ENCODE data around the gene KRT8.
A peak's percentile ranks its signal among the peaks of the same experiment; 100 is the strongest.

Gene KRT8

DNA sequence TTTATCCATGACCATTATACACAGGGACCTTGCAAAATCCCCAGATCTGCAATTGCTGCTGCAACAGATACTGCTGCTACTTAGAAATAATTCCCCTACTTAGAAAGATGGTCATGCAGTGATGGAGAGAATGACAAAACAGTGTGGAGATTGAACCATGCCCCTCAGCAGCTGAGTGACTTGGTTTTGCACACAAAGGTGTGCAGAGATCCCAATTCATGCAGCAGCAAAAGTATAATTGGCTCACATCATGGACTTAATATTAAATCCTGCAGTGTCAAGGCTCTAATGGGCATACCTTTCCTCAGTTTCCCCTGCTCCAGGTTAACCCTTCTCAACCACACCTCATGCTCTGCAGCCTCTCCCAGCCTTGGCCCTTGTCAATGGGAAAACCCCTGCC is 53.1 kb downstream of the KRT8 start:
- TF ChIP-seq, protein P1, sequence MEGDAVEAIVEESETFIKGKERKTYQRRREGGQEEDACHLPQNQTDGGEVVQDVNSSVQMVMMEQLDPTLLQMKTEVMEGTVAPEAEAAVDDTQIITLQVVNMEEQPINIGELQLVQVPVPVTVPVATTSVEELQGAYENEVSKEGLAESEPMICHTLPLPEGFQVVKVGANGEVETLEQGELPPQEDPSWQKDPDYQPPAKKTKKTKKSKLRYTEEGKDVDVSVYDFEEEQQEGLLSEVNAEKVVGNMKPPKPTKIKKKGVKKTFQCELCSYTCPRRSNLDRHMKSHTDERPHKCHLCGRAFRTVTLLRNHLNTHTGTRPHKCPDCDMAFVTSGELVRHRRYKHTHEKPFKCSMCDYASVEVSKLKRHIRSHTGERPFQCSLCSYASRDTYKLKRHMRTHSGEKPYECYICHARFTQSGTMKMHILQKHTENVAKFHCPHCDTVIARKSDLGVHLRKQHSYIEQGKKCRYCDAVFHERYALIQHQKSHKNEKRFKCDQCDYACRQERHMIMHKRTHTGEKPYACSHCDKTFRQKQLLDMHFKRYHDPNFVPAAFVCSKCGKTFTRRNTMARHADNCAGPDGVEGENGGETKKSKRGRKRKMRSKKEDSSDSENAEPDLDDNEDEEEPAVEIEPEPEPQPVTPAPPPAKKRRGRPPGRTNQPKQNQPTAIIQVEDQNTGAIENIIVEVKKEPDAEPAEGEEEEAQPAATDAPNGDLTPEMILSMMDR (IDR thresholded peaks at IDR 0.05), result no peak

DNA sequence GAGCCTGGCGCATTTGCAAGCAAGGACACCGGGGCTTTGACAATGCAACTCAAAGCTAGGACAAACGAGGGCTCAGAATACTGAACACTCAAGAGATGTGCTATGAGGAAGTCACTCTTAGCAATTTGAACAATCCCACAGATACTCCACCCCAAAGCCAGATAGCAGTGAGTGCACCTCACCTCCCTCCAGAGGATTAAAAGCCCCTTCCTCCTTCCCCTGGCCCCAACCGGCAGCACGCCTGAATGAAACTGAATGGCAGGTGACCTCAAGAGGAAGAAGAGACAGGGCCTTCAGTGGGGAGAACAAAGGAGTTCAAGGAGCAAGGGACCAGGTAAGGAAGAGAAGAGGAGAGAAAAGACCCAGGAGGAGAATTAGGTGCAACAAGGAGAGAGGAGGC is 54.2 kb downstream of the KRT8 start:
- Mint-ChIP-seq H3K4me1 (no peaks in the 10 kb centered on the region), H3K27me3 (ENCODE audit: low read depth, poor library complexity) (peaks cover 26% of the 10 kb centered on the region), H3K4me3 (no peak overlapping the region), H3K9me3 (peaks cover 14% of the 10 kb centered on the region), H3K27ac (peak overlapping the region; percentile 27), H3K36me3 (ENCODE audit: low read depth) (no peaks in the 10 kb centered on the region)
- TF ChIP-seq, protein P1 (IDR thresholded peaks at IDR 0.05), result no peak
- no peak for DNase-seq

More for the DNA sequence above, 53.1 kb downstream of the KRT8 start:
- Mint-ChIP-seq H3K4me1 (no peaks in the 10 kb centered on the region), H3K4me3 (no peak overlapping the region), H3K9me3 (peaks cover 14% of the 10 kb centered on the region), H3K27ac (no peak overlapping the region), H3K27me3 (ENCODE audit: low read depth, poor library complexity) (peaks cover 20% of the 10 kb centered on the region), H3K36me3 (ENCODE audit: low read depth) (no peaks in the 10 kb centered on the region)
- no peak for DNase-seq

DNA sequence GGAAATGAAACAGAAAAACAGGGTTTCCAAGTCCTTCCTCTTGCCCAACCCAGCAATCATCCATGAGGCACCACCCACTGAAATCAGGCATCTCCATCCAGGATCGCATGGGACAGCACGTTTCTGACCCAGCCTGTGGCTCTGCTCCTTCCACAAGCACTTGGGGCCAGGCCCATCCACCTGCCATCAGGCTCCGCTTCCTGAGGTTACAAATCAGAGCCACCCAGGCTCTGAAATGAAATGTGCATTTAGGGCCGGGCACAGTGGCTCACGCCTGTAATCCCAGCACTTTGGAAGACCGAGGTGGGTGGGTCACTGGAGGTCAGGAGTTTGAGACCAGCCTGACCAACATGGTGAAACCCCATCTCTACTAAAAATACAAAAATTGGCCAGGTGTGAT is 55.4 kb downstream of the KRT8 start:
- DNase-seq, result no peak
- Mint-ChIP-seq H3K9me3 (peaks cover 3% of the 10 kb centered on the region), H3K4me3 (no peak overlapping the region), H3K27me3 (ENCODE audit: low read depth, poor library complexity) (peaks cover 26% of the 10 kb centered on the region), H3K27ac (no peak overlapping the region), H3K4me1 (no peaks in the 10 kb centered on the region), H3K36me3 (ENCODE audit: low read depth) (no peaks in the 10 kb centered on the region)
- TF ChIP-seq, protein P1 (IDR thresholded peaks at IDR 0.05), result no peak

DNA sequence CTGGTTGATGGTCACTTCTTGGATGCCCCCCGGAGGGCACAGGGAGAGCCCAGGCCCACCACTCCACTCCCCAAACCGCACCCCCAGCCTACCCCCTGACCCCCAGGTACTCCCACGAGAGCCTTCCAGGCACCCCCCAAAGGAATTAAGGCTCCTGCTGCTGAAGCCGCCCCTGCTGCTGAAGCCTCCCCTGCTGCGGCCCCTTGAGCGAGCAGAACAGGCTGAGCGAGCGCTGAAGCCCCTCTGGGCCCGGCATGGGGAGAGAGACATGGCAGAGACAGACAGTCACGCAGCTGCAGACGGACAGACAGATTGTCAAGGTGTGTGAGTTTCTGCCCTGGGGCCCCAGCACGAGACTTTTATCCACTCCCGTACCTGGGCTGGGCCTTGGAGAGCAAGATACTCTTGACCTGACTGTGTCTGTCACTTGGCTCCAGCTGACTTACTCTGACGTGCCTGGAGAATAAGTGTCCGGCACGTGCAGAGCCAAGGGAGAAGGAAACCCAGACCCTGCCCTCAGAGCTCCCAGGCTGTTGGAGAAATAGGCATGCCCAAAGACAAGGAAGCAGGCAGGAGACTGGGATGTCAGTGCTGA is 56.1 kb downstream of the KRT8 start, which contains the start of gene KRT78:
Gene KRT78, minus strand, starts transcription at position 334 of the 595 bp plus-strand sequence. Its CDS starts 64 bp downstream, at position 270.
- H3K36me3 Mint-ChIP-seq (ENCODE audit: low read depth), result no peaks in the 10 kb centered on the region
- TF ChIP-seq, protein P1 (IDR thresholded peaks at IDR 0.05), result no peak
- no peak for DNase-seq
- no peaks in the 10 kb centered on the region for H3K4me1 Mint-ChIP-seq
- H3K27me3 Mint-ChIP-seq (ENCODE audit: low read depth, poor library complexity), result peaks cover 22% of the 10 kb centered on the region
- H3K9me3 Mint-ChIP-seq, result no peaks in the 10 kb centered on the region
- no peak within 1 kb of the TSS for H3K27ac Mint-ChIP-seq
- H3K4me3 Mint-ChIP-seq, result no peak within 1 kb of the TSS

DNA sequence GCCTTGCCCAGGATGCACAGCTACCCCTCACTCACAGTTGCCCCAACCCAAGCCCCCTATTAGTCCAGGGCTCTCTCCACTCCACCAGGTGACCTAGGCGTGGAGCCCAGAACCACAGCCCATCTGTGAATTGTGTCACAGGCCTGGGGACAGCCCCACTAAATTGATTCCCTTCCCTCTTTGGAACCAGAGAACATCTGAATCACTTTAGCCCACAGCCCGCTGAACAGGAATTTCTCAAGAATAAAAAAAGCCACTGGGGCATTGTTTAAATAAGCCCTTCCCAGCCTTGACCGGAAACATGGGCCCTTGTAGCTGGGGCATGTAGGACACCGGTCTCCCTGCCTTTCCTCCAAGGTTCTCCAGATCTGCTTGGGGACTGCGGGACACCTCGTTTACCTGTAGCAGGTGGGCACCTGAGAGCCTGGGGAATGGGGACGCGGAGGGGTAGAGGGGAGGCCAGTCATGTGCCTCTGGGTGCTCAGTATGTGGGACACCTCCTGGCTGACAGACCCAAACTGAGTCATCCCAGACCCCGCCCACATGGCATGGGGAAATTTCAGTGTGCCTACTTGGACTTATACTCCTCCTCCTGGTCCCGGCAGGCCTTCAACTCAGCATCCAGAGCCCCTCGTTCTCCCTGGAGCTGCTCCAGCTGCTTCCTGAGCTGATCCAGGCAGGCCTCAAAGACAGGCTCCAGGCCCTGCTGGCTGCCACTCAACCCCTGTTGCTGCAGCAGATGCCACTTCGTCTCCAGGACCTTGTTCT is 57.4 kb downstream of the KRT8 start:
- peaks cover 24% of the 10 kb centered on the region for H3K27me3 Mint-ChIP-seq (ENCODE audit: low read depth, poor library complexity)
- H3K9me3 Mint-ChIP-seq, result no peaks in the 10 kb centered on the region
- no peaks in the 10 kb centered on the region for H3K36me3 Mint-ChIP-seq (ENCODE audit: low read depth)
- no peak overlapping the region for H3K27ac Mint-ChIP-seq
- no peak for DNase-seq
- TF ChIP-seq, protein P1 (IDR thresholded peaks at IDR 0.05), result no peak
- no peak overlapping the region for H3K4me3 Mint-ChIP-seq
- no peaks in the 10 kb centered on the region for H3K4me1 Mint-ChIP-seq
